Ovary (tissue), 9 donors: ENCODE measurements around the gene BIRC3. TPM values are rescaled to one million over a fixed set of nuclear protein-coding genes. Genes with fewer than 3 reads are reported as not detected.

Experiments used
- DNase-seq, 5 donors: peaks; one replicate each; pipeline ENCODE4 v3.0.0-alpha.2; 2019 to 2020
- H3K27ac ChIP-seq, 2 donors: fragments of 200-600 bp; one replicate each; pipeline versions ENCODE4 v1.5.1 to v1.8.0; 2019 to 2022
- H3K27me3 ChIP-seq: fragments of 200-600 bp; one replicate; pipeline ENCODE4 v1.8.0; 2022
- H3K36me3 ChIP-seq: fragments of 200-600 bp; sonication (generic); one replicate; pipeline ENCODE4 v1.5.1; 2019
- H3K4me1 ChIP-seq: one replicate; pipeline ENCODE4 v1.8.1; 2013; ENCODE audit warnings: mild to moderate bottlenecking, moderate library complexity; ENCODE audit not compliant: insufficient read depth
- H3K4me3 ChIP-seq: fragments of 200-600 bp; sonication (generic); one replicate; pipeline ENCODE4 v1.5.1; 2017
- H3K9me3 ChIP-seq, 2 donors: fragments of 200-600 bp in 1 of 2; sonication (generic) in 1 of 2; one replicate each; pipeline versions ENCODE4 v1.5.1 to v1.8.1; 2013 to 2019; ENCODE audit warnings: mild to moderate bottlenecking in 1 of 2, moderate library complexity in 1 of 2
- CTCF ChIP-seq, 3 donors: fragments of 450-650 bp in 2 of 3; fragments of 200-600 bp in 1 of 3; IDR thresholded peaks; one replicate each; pipeline versions ENCODE4 v1.5.1 to v1.8.0; 2016 to 2022; ENCODE audit warnings: antibody characterized with exemption in 3 of 3, mild to moderate bottlenecking in 1 of 3
- EP300 ChIP-seq: sonication (generic); formaldehyde crosslinking; IDR thresholded peaks from one replicate; pipeline ENCODE4 v1.6.1; 2017; ENCODE audit warnings: antibody characterized with exemption
- POLR2A ChIP-seq: fragments of 450-650 bp; IDR thresholded peaks from one replicate; pipeline ENCODE4 v1.6.1; 2017; ENCODE audit warnings: antibody characterized with exemption, mild to moderate bottlenecking, moderate library complexity
- WGBS, 3 donors: extraction: QIAGEN DNeasy Blood & Tissue Kit in 1 of 3; methylation state at CpG; one replicate each; pipeline versions ENCODE4 v1.1.5 to v1.1.7; 2013 to 2017; 5-methylcytosine and 5-hydroxymethylcytosine counted together
- intact Hi-C, 4 donors: fragments of 100-400 bp; cut with DNase I; formaldehyde crosslinking; loops; one replicate each; pipeline versions ENCODE4 v1.11.0 to v1.15.1; 2022 to 2023
- polyA plus RNA-seq, 2 donors: library from polyadenylated mRNA; stranded (reverse); fragments of 200-250 nt in 1 of 2; fragments of 350-450 nt in 1 of 2; fragmentation: Illumina TruSeq in 1 of 2; extraction: RNeasy Lipid Tissue Mini Kit (QIAGEN cat#74804) in 1 of 2; gene quantifications; one replicate each; pipeline ENCODE4 v1.2.3, GENCODE V29; 2013 to 2014
- total RNA-seq, 7 donors: library from RNA; depleted of rRNA in 2 of 7; stranded (reverse); fragments of >200 nt in 2 of 7; fragmentation: NEBNext Ultra II Directional in 3 of 7; extraction: Animal tissue kit (Norgen Biotek cat#: 25700) in 3 of 7; gene quantifications; one replicate each; pipeline versions ENCODE4 v1.1.0 to v1.2.4, GENCODE V29; 2016 to 2023
- donor health status: DM: no; HTN: no; CAD: no; lungs with moderate emphysema.
- donor health status: DM: no; HTN: no; CAD: no.
- donor health status: Bipolar disorder and iron deficiency.
- donor health status: DM: yes; HTN: yes; CAD: no.
- donor health status: DM: no; HTN: no; CAD: no.
- donor health status: DM: yes; HTN: yes; CAD: no.

Gene BIRC3
- total and polyA plus RNA-seq, 9 donors = 1.9 to 111 (median 5.1) TPM

DNA sequence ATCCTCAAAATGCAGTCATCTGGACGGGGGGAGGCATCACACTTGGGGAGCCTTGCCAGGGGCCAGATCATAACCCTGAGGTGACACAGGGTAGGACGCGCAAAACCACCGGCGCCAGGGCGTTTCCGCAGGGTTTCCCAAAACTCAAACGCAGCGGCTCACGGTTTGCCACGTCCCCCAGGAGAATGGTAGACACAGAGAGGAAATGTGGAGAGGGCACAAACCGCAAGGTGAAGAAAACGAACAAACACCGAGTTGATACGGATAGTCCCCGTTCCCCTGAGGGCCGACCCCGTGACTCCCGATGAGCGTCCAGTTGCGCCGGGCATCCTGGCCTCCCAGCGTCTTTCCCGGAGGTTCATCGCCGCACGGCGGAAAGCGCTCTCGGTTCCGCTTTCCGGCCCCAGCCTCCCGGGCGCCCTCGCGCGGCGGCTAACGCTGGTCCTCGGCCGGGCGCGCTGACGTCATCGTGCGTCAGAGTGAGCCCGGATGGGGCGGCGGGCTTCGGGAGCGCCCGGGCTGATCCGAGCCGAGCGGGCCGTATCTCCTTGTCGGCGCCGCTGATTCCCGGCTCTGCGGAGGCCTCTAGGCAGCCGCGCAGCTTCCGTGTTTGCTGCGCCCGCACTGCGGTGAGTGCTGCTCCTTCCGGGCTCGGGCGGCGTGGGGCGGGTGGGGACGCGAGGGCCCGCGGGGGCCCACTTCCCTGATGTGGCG, 29.6 kb downstream of the BIRC3 start, which contains the start of gene BIRC2:
Gene BIRC2, plus strand, starts transcription at position 467 of the 714 bp plus-strand sequence. CDS start 2,641 bp downstream, outside the sequence.
- peak; percentile 94 to 98 (median 97) for DNase-seq
- Histone ChIP-seq H3K27ac (peak within 1 kb of the TSS; percentile 98 to 99), H3K36me3 (no peaks in the 10 kb centered on the region), H3K9me3 (no peaks in the 10 kb centered on the region), H3K4me3 (peak within 1 kb of the TSS; percentile 62), H3K27me3 (no peaks in the 10 kb centered on the region), H3K4me1 (peaks cover 2% of the 10 kb centered on the region)
- 0 to 1% (median 0%) methylated on average over 46 to 77 of the region's 77 CpGs for WGBS, 3 donors
- intact Hi-C loops = loop anchor here (10.0 kb wide), 3 partner anchors 62 to 148 kb away; partner anchors contain the start of gene TMEM123 (in 1 of the 4)
- TF ChIP-seq CTCF (IDR thresholded peaks at IDR 0.05) = peak; percentile 75 to 97 (median 94)
- peak; percentile 3 for TF ChIP-seq EP300
- peak; percentile 95 for TF ChIP-seq POLR2A

- peak overlapping the region; percentile 98 to 99 for H3K27ac ChIP-seq
- intact Hi-C loops = loop anchor here (10.0 kb wide), 3 partner anchors 63 to 147 kb away; partner anchors contain the start of gene TMEM123 (in 1 of the 4)
- no peaks in the 10 kb centered on the region for H3K9me3 ChIP-seq
- peak in 1 of 5 donors; percentile 21 for DNase-seq
- peaks cover 2% of the 10 kb centered on the region for H3K4me1 ChIP-seq
- WGBS, 3 donors = 0 to 1% (median 1%) methylated on average over 28 to 33 of the region's 33 CpGs
- TF ChIP-seq CTCF (IDR thresholded peaks at IDR 0.05) (no peak), EP300 (no peak), POLR2A (no peak)
- peak overlapping the region; percentile 62 for H3K4me3 ChIP-seq
- no peaks in the 10 kb centered on the region for H3K27me3 ChIP-seq
- H3K36me3 ChIP-seq = no peaks in the 10 kb centered on the region
These were observed 30.4 kb downstream of the BIRC3 start for GRCh38 chr11:102347462-102348370.

- DNase-seq = no peak
- TF ChIP-seq POLR2A = no peak
- TF ChIP-seq EP300 = no peak
- TF ChIP-seq CTCF (IDR thresholded peaks at IDR 0.05) = no peak
- Histone ChIP-seq H3K27me3 (no peaks in the 10 kb centered on the region), H3K4me3 (no peak overlapping the region), H3K27ac (no peak overlapping the region), H3K4me1 (no peaks in the 10 kb centered on the region), H3K36me3 (no peaks in the 10 kb centered on the region), H3K9me3 (no peaks in the 10 kb centered on the region)
- intact Hi-C loops = no loop called here
These were observed 39.8 kb downstream of the BIRC3 start for GRCh38 chr11:102357116-102357515.

- Histone ChIP-seq H3K36me3 (no peaks in the 10 kb centered on the region), H3K9me3 (no peaks in the 10 kb centered on the region), H3K27ac (no peak overlapping the region), H3K4me1 (no peaks in the 10 kb centered on the region), H3K4me3 (no peak overlapping the region), H3K27me3 (no peaks in the 10 kb centered on the region)
- 66 to 97% (median 80%) methylated on average over 3 of the region's 3 CpGs for WGBS, 3 donors
- TF ChIP-seq EP300 (no peak), POLR2A (no peak), CTCF (IDR thresholded peaks at IDR 0.05) (no peak)
- intact Hi-C loops = no loop called here
- no peak for DNase-seq
These were observed 42.1 kb downstream of the BIRC3 start for GRCh38 chr11:102359372-102359771.
